GM10266 (cell line): ENCODE data around the gene NOD1.

Experiments
- DNase-seq: peaks from one replicate; pipeline ENCODE4 v3.0.0; 2012; ENCODE audit errors: extremely low spot score
- CTCF ChIP-seq: IDR thresholded peaks from 2 replicates; pipeline ENCODE4 v1.5.1; 2012; ENCODE audit warnings: mild to moderate bottlenecking, low read depth; ENCODE audit not compliant: control insufficient read depth, insufficient read depth; ENCODE audit errors: missing control alignments

The NOD1 gene

GRCh38 chr7:30479202-30480120 is 877 bp upstream of the NOD1 start:
- DNase-seq = no peak
- no peak for TF ChIP-seq CTCF

GRCh38 chr7:30476459-30477145 is 2.0 kb downstream of the NOD1 start:
- no peak for DNase-seq
- no peak for TF ChIP-seq CTCF

DNA sequence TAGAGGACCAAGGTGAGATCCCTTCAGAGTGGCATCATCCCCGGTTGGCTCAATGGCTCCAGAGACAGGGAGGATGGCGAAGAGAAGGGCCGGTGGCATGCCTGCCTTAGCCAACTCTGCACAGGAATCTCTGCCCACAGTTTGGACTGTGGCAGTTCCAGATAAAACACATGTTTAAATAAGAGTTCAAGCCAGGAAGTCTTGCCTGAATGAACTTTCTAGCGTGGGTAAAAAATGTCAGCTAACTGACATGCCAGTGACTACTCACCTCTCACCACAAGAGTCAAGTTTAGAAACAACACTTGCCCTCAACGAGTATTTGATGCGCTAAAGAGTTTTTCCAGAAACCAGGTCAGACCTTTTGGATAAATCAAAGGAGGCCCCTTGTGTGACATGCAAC is 3.0 kb downstream of the NOD1 start:
- no peak for DNase-seq
- no peak for TF ChIP-seq CTCF

GRCh38 chr7:30474893-30475292 is 3.7 kb downstream of the NOD1 start:
- TF ChIP-seq CTCF = no peak
- no peak for DNase-seq

GRCh38 chr7:30474485-30474884 is 4.1 kb downstream of the NOD1 start:
- DNase-seq = no peak
- TF ChIP-seq CTCF = no peak

GRCh38 chr7:30473903-30474302 is 4.7 kb downstream of the NOD1 start:
- no peak for TF ChIP-seq CTCF
- no peak for DNase-seq
